Left lobe of liver (tissue), 2 donors: ENCODE data around the gene SLC12A3. TPM values are rescaled to one million over a fixed set of nuclear protein-coding genes. Genes with fewer than 3 reads are reported as not detected.
A peak's percentile ranks its signal among the peaks of the same experiment; 100 is the strongest.
"Not testable (repeated sequence)": the region's sequence is repeated elsewhere in the genome, so short reads cannot be mapped to it uniquely, and the experiment has no call there.

Source experiments
- ATAC-seq: fragments of 200-7000 bp; cut with Tn5 transposase; one replicate; pipeline ENCODE4 v1.9.1; 2020; ENCODE audit warnings: mild to moderate bottlenecking, moderate library complexity
- DNase-seq: peaks from one replicate; pipeline ENCODE4 v3.0.0-alpha.2; 2020; ENCODE audit warnings: low spot score
- total RNA-seq: library from RNA; stranded (reverse); gene quantifications from one replicate; pipeline ENCODE4 v1.2.1, GENCODE V29; 2021
- donor health status: DM: no; HTN: no; CAD: no; lungs with moderate emphysema.
- donor health status: DM: no; HTN: yes; CAD: no.

The SLC12A3 gene
- total RNA-seq, 1 donor from 2014 or later, result not detected

GRCh38 chr16:56866955-56867830, 2.2 kb downstream of the SLC12A3 start:
- peak; percentile 80 for ATAC-seq
- no peak for DNase-seq

DNA sequence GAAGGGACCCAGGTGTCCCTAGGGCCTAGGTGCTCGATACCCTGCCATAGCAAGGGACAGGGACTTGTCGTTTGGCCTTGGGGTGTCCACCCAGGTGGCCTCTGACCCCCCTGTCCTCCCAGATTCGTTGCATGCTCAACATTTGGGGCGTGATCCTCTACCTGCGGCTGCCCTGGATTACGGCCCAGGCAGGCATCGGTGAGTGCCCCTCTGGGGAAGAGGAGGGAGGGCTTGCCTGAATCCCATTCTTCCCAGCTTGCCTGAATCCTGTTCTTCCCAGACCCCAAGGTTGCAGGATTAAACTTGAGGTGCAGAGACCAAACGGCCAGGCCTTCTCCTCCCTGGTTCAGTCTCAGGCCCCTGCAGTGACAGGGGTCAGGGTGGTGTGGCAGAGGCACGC, 3.2 kb downstream of the SLC12A3 start:
- no peak for DNase-seq
- ATAC-seq, result no peak

DNA sequence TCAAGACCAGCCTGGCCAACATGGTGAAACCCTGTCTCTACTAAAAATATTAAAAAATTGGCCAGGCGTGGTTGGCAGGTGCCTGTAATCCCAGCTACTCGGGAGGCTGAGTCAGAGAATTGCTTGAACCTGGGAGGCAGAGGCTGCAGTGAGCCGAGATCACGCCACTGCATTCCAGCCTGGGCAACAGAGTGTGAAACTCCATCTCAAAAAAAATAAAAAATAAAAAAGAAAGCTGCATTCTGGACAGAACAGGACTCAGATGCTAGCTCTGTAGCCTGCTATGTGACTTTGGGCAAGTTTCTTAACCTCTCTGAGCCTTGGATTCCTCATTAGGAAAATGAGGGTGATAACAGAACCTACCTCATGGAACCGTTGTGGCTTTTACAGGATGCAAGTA, 3.8 kb downstream of the SLC12A3 start:
- DNase-seq, ATAC-seq: not testable (repeated sequence)

DNA sequence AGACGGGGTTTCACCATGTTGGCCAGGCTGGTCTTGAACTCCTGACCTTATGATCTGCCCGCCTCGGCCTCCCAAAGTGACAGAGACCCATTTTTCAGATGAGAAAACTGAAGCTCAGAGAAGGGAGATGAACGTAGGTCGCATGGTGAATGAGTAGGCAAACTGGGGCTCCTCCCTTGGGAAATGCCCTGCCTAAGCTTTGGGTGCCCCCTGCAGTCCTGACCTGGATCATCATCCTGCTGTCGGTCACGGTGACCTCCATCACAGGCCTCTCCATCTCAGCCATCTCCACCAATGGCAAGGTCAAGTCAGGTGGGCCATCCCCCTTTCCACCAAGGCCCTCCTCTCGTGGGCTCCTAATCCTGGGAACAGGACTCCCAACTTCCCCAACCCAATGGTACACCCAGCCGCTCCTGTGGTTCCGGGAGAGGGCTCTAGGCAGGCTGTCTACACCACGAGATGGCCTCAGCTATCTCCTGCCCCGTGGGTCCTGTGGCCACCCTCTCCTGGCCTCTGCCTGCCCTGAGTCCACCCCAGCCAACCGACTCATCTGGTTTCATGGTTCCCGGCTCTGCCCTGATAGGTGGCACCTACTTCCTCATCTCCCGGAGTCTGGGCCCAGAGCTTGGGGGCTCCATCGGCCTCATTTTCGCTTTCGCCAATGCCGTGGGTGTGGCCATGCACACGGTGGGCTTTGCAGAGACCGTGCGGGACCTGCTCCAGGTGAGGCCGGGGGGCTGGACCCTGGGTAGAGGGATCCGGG, 4.7 kb downstream of the SLC12A3 start:
- peak; percentile 77 for ATAC-seq
- no peak for DNase-seq

DNA sequence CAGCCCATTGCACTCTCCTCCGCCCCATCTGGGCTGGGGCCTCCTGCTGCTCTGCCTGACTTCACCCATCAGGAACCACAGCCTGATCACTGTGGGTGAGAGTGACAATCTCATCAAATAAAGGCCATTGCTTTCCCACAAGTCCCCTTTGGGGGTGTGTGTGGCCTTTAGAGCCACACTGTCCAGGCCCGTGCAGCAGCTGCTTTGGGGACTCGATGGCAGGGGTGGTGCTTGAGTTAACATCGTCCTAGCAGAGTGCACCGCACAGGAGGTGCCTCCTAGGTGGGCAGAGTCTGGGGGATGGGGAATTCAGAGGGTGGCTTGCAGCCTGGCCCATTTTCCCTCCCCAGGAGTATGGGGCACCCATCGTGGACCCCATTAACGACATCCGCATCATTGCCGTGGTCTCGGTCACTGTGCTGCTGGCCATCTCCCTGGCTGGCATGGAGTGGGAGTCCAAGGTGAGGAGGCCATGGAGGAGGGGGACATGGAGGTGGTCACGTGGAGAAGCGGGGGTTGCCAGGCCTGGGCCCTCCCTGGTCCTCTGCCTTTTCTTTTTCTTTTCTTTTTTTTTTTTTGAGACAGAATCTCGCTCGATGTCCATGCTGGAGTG, 5.4 kb downstream of the SLC12A3 start:
- ATAC-seq, result no peak

DNA sequence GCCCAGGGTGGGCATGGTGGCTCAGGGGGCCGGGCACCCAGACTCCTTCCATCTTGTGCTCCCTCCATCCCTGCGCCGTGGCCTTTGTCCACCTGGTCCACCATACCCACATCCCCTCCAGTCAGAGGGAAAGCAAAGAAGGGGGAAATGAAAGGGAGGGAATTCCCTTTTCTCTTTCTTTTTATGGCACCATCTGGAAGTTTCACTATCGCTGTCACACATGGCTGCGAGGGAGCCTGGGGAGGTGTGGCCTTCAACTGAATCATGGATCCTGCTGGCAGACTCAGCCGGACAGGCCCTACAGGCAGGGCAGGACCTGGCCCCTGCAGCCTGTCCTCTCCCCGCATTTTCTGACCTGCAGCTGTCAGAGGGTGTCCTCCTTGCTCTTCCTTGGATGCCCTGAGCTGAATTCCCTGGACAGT, 6.2 kb downstream of the SLC12A3 start:
- ATAC-seq, result no peak
- no peak for DNase-seq

More for the DNA sequence above, 5.4 kb downstream of the SLC12A3 start:
- DNase-seq, result no peak

DNA sequence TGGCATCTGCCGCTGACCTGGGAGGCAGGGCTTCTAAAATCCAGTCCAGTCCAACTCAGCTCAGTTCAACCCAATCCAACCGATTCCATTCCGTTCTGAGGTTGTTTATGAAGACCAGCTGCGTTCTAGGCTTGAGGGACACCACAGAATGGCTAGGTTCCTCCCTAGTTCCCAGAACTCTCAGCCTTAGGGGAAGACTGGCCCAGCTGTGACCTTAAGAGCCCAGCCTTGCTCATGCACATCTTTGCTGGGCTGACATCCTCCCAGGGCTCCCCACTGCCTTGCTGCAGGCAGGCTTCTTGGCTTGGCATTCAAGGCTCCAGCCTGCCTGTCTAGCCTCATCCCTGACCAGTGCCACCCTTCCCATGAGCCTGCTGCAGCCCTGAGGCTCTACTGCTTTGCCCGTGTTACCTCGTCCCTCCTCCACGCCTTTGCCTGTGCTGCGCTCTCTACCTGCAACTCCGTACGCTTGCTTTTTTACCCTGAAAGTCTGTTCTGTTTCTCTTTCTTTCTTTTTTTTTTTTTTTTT, 7.9 kb downstream of the SLC12A3 start:
- ATAC-seq, result no peak
- no peak for DNase-seq

- no peak for DNase-seq
- ATAC-seq, result no peak
Observed at GRCh38 chr16:56874800-56875199, 9.8 kb downstream of the SLC12A3 start.

GRCh38 chr16:56876048-56876447, 11.0 kb downstream of the SLC12A3 start:
- ATAC-seq, result no peak
- no peak for DNase-seq

DNA sequence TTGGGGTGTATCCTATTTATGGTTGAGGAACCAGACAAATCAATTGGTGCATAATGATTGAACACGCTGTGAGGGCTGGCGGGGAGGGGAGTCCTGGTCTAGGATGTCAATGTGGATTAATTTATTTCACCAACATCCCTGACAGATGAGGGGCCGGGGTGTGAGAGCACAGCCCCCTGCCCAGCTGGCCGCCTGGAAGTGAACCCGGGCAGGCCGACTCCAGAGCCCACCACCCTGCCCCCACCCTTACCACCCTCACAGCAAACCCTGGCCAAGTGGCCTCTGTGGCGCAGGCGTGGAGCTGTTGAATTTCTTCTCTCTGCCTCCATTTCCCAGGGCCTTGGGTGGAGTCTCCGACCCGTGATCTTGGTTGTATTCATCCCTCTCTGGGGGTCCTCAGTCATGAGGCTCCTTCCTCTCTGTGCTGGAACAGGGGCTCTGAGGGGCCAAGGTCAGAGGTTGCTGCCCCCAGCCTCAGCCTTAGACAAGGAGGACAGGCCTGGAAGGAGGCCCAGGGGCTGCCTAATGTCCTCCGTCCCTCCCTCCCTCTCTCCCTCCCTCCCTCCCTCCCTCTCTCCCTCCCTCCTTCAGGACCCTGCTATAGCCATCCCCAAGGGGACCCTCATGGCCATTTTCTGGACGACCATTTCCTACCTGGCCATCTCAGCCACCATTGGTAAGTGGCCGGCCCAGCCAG, 12.6 kb downstream of the SLC12A3 start:
- no peak for ATAC-seq
- DNase-seq, result no peak

GRCh38 chr16:56878282-56878854, 13.4 kb downstream of the SLC12A3 start:
- DNase-seq (no peak), ATAC-seq (no peak)

DNA sequence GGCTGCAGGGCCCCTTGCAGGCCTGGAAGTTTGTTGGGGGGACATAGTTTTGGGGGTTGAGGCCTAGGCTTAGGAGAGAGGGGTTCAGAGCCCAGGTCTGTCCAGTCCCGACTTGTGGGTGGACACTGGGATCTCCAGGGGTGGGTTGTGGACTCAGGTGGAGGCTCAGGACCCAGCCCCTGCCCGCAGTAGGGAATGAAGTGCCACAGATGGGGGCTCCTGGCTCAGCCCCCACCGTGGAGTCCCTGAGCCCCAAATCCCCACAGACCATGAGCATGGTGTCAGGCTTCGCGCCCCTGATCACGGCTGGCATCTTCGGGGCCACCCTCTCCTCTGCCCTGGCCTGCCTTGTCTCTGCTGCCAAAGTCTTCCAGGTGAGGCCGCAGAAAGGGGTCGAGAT, 14.3 kb downstream of the SLC12A3 start:
- DNase-seq (no peak), ATAC-seq (no peak)

DNA sequence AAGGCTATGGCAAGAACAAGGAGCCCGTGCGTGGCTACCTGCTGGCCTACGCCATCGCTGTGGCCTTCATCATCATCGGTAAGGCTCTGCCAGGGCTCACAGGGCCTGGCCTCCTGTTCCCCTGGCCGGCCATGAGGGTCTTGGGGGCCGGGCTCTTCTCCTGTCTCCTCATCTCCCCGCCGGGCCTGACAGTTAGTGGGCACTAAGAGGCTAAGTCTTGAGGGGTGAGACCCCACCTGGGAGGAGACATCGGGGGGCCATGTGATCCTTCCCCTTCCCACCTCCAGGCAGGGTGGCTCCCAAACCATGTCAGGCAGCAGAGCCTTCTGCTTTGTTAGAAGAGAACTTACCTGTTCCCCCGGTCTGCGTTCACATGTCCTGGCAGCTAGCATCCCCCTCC, 15.2 kb downstream of the SLC12A3 start:
- no peak for ATAC-seq
- DNase-seq, result no peak

DNA sequence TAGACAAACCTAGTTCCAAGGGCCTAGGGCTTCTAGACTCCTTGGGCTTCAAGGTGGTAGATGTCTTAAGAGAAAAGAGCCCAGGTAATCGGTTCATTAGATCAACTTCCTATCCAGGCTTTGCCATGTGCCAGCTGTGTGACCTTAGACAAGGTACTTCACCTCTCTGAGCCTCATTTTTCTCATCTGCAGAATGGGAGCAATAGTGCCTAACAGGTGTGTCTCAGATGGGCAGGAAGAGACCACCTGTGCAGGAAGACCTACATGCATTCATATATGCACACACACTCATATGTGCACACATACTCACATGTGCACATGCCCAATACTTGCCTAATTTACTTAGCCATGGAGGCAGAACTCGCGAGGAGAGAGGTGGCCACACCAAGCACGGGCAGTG, 15.7 kb downstream of the SLC12A3 start:
- DNase-seq, result no peak
- no peak for ATAC-seq

DNA sequence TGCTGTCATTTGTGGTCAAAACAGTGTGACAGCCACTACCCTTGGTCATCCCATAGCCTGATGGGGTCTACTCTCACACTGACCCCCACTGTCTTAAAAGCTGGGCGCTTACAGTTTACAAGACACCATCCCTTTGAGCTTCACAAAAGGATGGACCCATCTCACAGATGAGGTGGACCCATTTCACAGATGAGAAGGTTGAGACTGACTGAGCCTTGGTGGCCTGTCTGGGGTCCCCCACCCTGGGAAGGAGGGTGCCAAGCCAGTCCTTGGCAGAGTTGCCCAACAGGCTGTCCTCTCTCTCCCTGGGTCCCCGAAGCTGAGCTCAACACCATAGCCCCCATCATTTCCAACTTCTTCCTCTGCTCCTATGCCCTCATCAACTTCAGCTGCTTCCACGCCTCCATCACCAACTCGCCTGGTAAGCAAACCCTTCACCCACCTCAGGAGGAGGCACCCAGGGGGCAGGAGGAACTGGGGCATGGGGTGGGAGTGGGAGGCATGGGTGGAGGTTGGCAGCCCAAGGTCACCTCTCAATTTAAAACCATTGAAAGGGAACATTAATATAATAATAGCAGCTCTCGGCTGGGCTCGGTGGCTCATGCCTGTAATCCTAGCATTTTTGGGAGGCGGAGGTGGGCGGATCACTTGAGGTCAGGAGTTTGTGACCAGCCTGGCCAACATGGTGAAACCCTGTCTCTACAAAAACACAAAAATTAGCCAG, 17.2 kb downstream of the SLC12A3 start:
- DNase-seq (no peak), ATAC-seq (no peak)

GRCh38 chr16:56883586-56883985, 18.6 kb downstream of the SLC12A3 start:
- DNase-seq (no peak), ATAC-seq (no peak)

- no peak for DNase-seq
- ATAC-seq, result no peak
Observed at GRCh38 chr16:56884026-56884582, 19.1 kb downstream of the SLC12A3 start.

DNA sequence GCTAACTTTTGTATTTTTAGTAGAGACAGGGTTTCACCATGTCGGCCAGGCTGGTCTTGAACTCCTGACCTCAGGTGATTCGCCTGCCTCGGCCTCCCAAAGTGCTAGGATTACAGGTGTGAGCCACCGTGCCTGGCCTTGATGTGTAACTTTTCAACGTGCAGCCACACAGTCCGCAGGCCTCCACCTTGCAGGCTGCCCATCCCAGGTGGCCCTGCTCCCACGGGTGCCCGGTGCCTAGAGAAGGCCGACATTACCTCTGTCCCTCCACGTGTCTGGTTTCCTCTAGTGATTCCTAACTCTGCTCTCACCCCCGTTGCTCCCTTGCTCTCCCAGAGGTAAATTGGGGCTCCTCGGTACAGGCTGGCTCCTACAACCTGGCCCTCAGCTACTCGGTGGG, 19.9 kb downstream of the SLC12A3 start:
- not testable (repeated sequence) for ATAC-seq, DNase-seq

GRCh38 chr16:56885446-56886162, 20.6 kb downstream of the SLC12A3 start:
- no peak for DNase-seq
- ATAC-seq, result peak; percentile 38
